AG10803 (cell line): Measurements from ENCODE around the gene ATG10.

Source experiments
- DNase-seq: peaks from one replicate; pipeline ENCODE4 v3.0.0; 2010; ENCODE audit warnings: low read depth
- H3K4me3 ChIP-seq: 2 replicates; pipeline ENCODE4 v1.5.1; 2011; ENCODE audit warnings: mild to moderate bottlenecking, low read length, control low read depth
- CTCF ChIP-seq: conservative IDR thresholded peaks from 2 replicates; pipeline ENCODE4 v1.5.1; 2011; ENCODE audit warnings: mild to moderate bottlenecking, low read length, control low read depth, inconsistent platforms

ATG10 gene

GRCh38 chr5:82151662-82152061, 179.8 kb downstream of the ATG10 start:
- no peak for DNase-seq
- TF ChIP-seq CTCF: no peak
- H3K4me3 ChIP-seq: no peak overlapping the region

DNA sequence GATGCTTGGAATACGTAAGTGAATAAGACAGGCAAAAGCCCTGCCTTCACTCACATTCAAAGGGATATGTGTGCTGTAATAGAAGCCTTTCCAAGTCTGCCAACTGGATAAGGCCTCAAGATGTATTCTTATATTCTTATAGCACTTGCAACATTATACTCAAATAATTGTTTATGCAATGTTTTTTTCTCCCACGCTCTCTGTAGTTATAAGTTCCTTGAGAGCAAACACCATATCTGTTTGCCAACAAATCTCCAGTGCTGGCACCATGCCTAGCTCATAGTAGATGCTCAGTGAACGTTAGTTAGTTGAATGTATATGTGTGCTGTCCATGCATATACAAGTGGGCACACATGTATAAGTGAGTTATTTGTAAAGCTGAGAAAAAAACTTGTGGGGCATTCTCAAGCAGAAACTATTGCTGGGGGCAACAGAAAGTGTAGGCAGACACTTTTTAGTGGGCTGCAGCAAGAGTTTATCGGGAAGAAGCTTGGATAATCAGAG, 181.2 kb downstream of the ATG10 start:
- no peak for TF ChIP-seq CTCF

GRCh38 chr5:82154776-82155175, 183.0 kb downstream of the ATG10 start:
- no peak for TF ChIP-seq CTCF
- no peak for DNase-seq
- no peak overlapping the region for H3K4me3 ChIP-seq

More for the DNA sequence above, 181.2 kb downstream of the ATG10 start:
- H3K4me3 ChIP-seq: no peak overlapping the region
- DNase-seq: no peak

DNA sequence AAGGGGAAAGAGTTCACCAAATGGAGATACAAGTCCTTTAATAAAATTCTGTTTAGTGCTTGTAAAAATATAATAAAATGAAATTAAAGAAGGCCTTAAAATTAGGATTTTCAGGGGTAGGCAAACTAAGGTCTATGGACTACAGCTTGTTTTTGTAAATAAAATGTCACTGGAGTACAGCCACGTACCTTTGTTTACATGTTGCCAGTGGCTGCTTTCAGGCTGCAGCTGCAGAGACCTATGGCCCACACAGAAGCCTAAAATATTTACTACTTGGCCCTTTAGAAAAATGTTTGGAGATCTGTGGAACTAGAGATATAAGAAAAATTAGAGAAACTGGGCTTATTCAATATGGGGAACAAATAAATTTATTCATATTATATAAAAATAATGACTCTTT, 183.5 kb downstream of the ATG10 start:
- no peak for DNase-seq
- TF ChIP-seq CTCF: no peak
- no peak overlapping the region for H3K4me3 ChIP-seq

DNA sequence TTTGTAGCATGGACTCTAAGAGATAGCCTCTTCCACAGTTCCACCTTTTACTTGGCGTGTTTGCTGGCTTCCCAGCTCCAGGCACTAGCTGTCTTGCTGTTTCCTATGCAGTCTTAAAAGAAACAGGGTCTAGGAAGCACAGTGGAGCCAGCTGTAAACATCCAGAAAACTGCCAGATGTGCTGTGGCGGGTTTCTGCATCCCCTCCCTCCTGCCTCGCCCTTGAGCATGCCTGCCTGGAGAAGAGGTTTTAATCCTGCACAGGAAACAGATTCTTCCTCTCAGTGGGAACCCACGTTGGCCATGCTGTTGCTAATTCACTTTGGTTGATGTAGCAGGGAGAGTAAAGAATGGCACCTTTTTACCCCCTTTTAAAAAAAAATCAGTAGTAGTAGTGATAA, 185.1 kb downstream of the ATG10 start:
- no peak overlapping the region for H3K4me3 ChIP-seq
- DNase-seq: no peak
- TF ChIP-seq CTCF: no peak

GRCh38 chr5:82158755-82159413, 187.1 kb downstream of the ATG10 start:
- no peak overlapping the region for H3K4me3 ChIP-seq
- peak; percentile 79 for DNase-seq
- TF ChIP-seq CTCF: no peak

DNA sequence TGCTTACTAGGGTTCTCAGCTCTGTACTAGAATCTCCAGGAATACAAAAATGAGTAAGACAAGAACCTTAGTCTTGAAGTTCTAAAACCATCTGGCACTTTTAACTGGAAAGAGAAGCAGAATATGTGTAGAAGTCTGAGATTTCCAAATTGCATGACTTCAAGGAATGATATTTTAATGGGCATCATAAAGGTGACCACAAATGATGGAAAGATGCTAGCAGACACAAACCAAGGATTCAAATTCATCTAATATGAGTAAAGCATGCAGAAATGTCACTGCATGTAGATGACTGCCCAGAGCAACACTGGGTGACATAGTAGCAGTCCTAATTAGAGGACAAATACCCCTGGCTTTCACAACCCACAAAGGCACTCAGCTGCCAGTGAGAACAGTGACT, 189.1 kb downstream of the ATG10 start:
- no peak overlapping the region for H3K4me3 ChIP-seq
- no peak for TF ChIP-seq CTCF
- peak; percentile 77 for DNase-seq
